Stimulated activated CD8-positive, alpha-beta memory T cell treated with anti-CD3 and anti-CD28 coated beads, Interleukin-7, amount 100 ng/mL, for 24 hours (primary cell): ENCODE data around the gene DSCAML1.

Experiments
- DNase-seq: peaks from one replicate; pipeline ENCODE4 v3.0.0-alpha.2; 2020; ENCODE audit warnings: low read depth

DSCAML1 gene

GRCh38 chr11:117750916-117751662, 45.9 kb downstream of the DSCAML1 start:
- DNase-seq, result no peak

- no peak for DNase-seq
These were observed 46.7 kb downstream of the DSCAML1 start for GRCh38 chr11:117750357-117750756.

GRCh38 chr11:117749541-117749910, 47.5 kb downstream of the DSCAML1 start:
- no peak for DNase-seq

GRCh38 chr11:117748771-117749540, 48.1 kb downstream of the DSCAML1 start:
- DNase-seq, result no peak

- no peak for DNase-seq
These were observed 49.1 kb downstream of the DSCAML1 start for GRCh38 chr11:117747892-117748291.

GRCh38 chr11:117745346-117745745, 51.7 kb downstream of the DSCAML1 start:
- DNase-seq, result no peak

- no peak for DNase-seq
These were observed 52.4 kb downstream of the DSCAML1 start for GRCh38 chr11:117744471-117745150.

- DNase-seq, result no peak
These were observed 53.7 kb downstream of the DSCAML1 start for GRCh38 chr11:117743121-117743815.

- DNase-seq, result no peak
These were observed 58.6 kb downstream of the DSCAML1 start for GRCh38 chr11:117738246-117738957.

- no peak for DNase-seq
These were observed 61.6 kb downstream of the DSCAML1 start for GRCh38 chr11:117735350-117735977.

GRCh38 chr11:117734601-117735024, 62.4 kb downstream of the DSCAML1 start:
- DNase-seq, result no peak

GRCh38 chr11:117733316-117733715, 63.7 kb downstream of the DSCAML1 start:
- no peak for DNase-seq

GRCh38 chr11:117731722-117732290, 65.2 kb downstream of the DSCAML1 start:
- DNase-seq, result no peak

GRCh38 chr11:117730208-117730800, 66.7 kb downstream of the DSCAML1 start:
- DNase-seq, result no peak

- DNase-seq, result no peak
These were observed 71.8 kb downstream of the DSCAML1 start for GRCh38 chr11:117725048-117725734.

- DNase-seq, result no peak
These were observed 72.4 kb downstream of the DSCAML1 start for GRCh38 chr11:117724621-117725020.

GRCh38 chr11:117724104-117724503, 72.9 kb downstream of the DSCAML1 start:
- no peak for DNase-seq

GRCh38 chr11:117723277-117724024, 73.6 kb downstream of the DSCAML1 start:
- no peak for DNase-seq

GRCh38 chr11:117722082-117722481, 74.9 kb downstream of the DSCAML1 start:
- no peak for DNase-seq
